IPS-NIHi7 (cell line): ENCODE data around the gene SLC17A4.
"Not testable (repeated sequence)": the region's sequence is repeated elsewhere in the genome, so short reads cannot be mapped to it uniquely, and the experiment has no call there.

ENCODE experiments used
- DNase-seq: peaks from one replicate; pipeline ENCODE4 v3.0.0; 2012; ENCODE audit warnings: mixed read lengths; ENCODE audit errors: extremely low spot score

Gene SLC17A4

GRCh38 chr6:25754535-25754934 is at the start of gene SLC17A4:
Gene SLC17A4 (plus strand): TSS chr6:25754742. CDS start chr6:25761963, 7,221 bp downstream.
- no peak for DNase-seq

- DNase-seq = no peak
Measured at GRCh38 chr6:25706314-25707014, 48.1 kb upstream of the SLC17A4 start.

- DNase-seq = no peak
Measured at GRCh38 chr6:25709761-25710160, 44.8 kb upstream of the SLC17A4 start.

- DNase-seq = no peak
Measured at GRCh38 chr6:25710287-25710686, 44.3 kb upstream of the SLC17A4 start.

- no peak for DNase-seq
Measured at GRCh38 chr6:25713824-25714223, 40.7 kb upstream of the SLC17A4 start.

- DNase-seq = no peak
Measured at GRCh38 chr6:25714765-25715164, 39.8 kb upstream of the SLC17A4 start.

- DNase-seq = no peak
Measured at GRCh38 chr6:25715794-25716193, 38.7 kb upstream of the SLC17A4 start.

GRCh38 chr6:25717866-25718740 is 36.4 kb upstream of the SLC17A4 start:
- no peak for DNase-seq

GRCh38 chr6:25726122-25726911 is 28.2 kb upstream of the SLC17A4 start:
- no peak for DNase-seq

- no peak for DNase-seq
Measured at GRCh38 chr6:25727028-25727427, 27.5 kb upstream of the SLC17A4 start.

GRCh38 chr6:25730907-25731306 is 23.6 kb upstream of the SLC17A4 start:
- DNase-seq = no peak

- no peak for DNase-seq
Measured at GRCh38 chr6:25731721-25732120, 22.8 kb upstream of the SLC17A4 start.

- peak; percentile 31 for DNase-seq
Measured at GRCh38 chr6:25732468-25733198, 21.9 kb upstream of the SLC17A4 start.

- DNase-seq = no peak
Measured at GRCh38 chr6:25735261-25735660, 19.3 kb upstream of the SLC17A4 start.

- DNase-seq = no peak
Measured at GRCh38 chr6:25743868-25744267, 10.7 kb upstream of the SLC17A4 start.

GRCh38 chr6:25745836-25746235 is 8.7 kb upstream of the SLC17A4 start:
- DNase-seq = no peak

- peak; percentile 44 for DNase-seq
Measured at GRCh38 chr6:25746968-25747367, 7.6 kb upstream of the SLC17A4 start.

GRCh38 chr6:25747477-25747876 is 7.1 kb upstream of the SLC17A4 start:
- DNase-seq = no peak

GRCh38 chr6:25748049-25748448 is 6.5 kb upstream of the SLC17A4 start:
- DNase-seq = no peak

- not testable (repeated sequence) for DNase-seq
Measured at GRCh38 chr6:25748601-25749517, 5.7 kb upstream of the SLC17A4 start.
